Activated CD4-positive, alpha-beta T cell treated with anti-CD3 and anti-CD28 coated beads, Interleukin-10, Interleukin-2, amounts not matched to agents 100 ng/mL and 50 ng/mL, durations not matched to agents 16 hours and 8 hours (primary cell): ENCODE results near the gene EP400.

Experiments
- DNase-seq: peaks from one replicate; pipeline ENCODE4 v3.0.0-alpha.2; 2020

Gene EP400

GRCh38 chr12:131911851-131912477, 37.8 kb upstream of the EP400 start:
- no peak for DNase-seq

GRCh38 chr12:131912518-131913274, 37.0 kb upstream of the EP400 start:
- DNase-seq, result no peak

- DNase-seq, result no peak
Observed at GRCh38 chr12:131913666-131914065, 36.1 kb upstream of the EP400 start.

- no peak for DNase-seq
Observed at GRCh38 chr12:131914179-131914702, 35.5 kb upstream of the EP400 start.

GRCh38 chr12:131915000-131915689, 34.6 kb upstream of the EP400 start:
- DNase-seq, result no peak

- no peak for DNase-seq
Observed at GRCh38 chr12:131915823-131916222, 33.9 kb upstream of the EP400 start.

GRCh38 chr12:131916306-131917138, 33.2 kb upstream of the EP400 start:
- no peak for DNase-seq

- DNase-seq, result no peak
Observed at GRCh38 chr12:131917139-131917710, 32.5 kb upstream of the EP400 start.

- DNase-seq, result no peak
Observed at GRCh38 chr12:131917711-131918306, 31.9 kb upstream of the EP400 start.

GRCh38 chr12:131918311-131919050, 31.3 kb upstream of the EP400 start:
- no peak for DNase-seq

GRCh38 chr12:131919051-131919347, 30.7 kb upstream of the EP400 start:
- no peak for DNase-seq

GRCh38 chr12:131919366-131920156, 30.2 kb upstream of the EP400 start:
- no peak for DNase-seq

GRCh38 chr12:131920157-131920508, 29.6 kb upstream of the EP400 start:
- DNase-seq, result no peak

- no peak for DNase-seq
Observed at GRCh38 chr12:131920902-131921840, 28.6 kb upstream of the EP400 start.

- no peak for DNase-seq
Observed at GRCh38 chr12:131921866-131922769, 27.6 kb upstream of the EP400 start.

GRCh38 chr12:131922772-131923171, 27.0 kb upstream of the EP400 start:
- no peak for DNase-seq

- no peak for DNase-seq
Observed at GRCh38 chr12:131923260-131923659, 26.5 kb upstream of the EP400 start.
